Measurements from ENCODE around the gene ERBB4.

- no peak for TF ChIP-seq CTCF (IDR thresholded peaks at IDR 0.05; ENCODE audit: insufficient read depth, low read depth, low read length)
- no peak for TF ChIP-seq EZH2 (IDR thresholded peaks at IDR 0.05; ENCODE audit: insufficient read depth, low read length)
These were observed 1147.4 kb downstream of the ERBB4 start for GRCh38 chr2:211391189-211391567.

All from astrocyte (in vitro differentiated cells and primary cell).